Neutrophil (primary cell): Measurements from ENCODE around the gene RLBP1.

Source experiments
- H3K27ac ChIP-seq: fragments of 200-600 bp; sonication (generic); 2 replicates; pipeline ENCODE4 v1.5.1; 2016; ENCODE audit warnings: mild to moderate bottlenecking, moderate library complexity
- H3K27me3 ChIP-seq: fragments of 200-600 bp; sonication (generic); 2 replicates; pipeline ENCODE4 v1.6.0; 2016; ENCODE audit warnings: mild to moderate bottlenecking
- H3K36me3 ChIP-seq: fragments of 200-600 bp; sonication (generic); 2 replicates; pipeline ENCODE4 v1.5.1; 2017
- H3K4me1 ChIP-seq, 2 experiments: fragments of 200-600 bp in 1 of 2; sonication (generic) in 1 of 2; 1 replicate in 1 of 2; 2 replicates in 1 of 2; pipeline versions ENCODE4 v1.5.1 to v1.6.1; 2013 to 2016; ENCODE audit warnings: low read depth in 1 of 2, low read length in 1 of 2, mild to moderate bottlenecking in 1 of 2, moderate library complexity in 1 of 2; ENCODE audit not compliant: control insufficient read depth in 1 of 2, insufficient read depth in 1 of 2
- H3K4me3 ChIP-seq, 2 experiments: fragments of 200-600 bp in 1 of 2; sonication (generic) in 1 of 2; 1 replicate in 1 of 2; 2 replicates in 1 of 2; pipeline ENCODE4 v1.5.1; 2013 to 2016; ENCODE audit warnings: low read depth in 1 of 2, low read length in 1 of 2, mild to moderate bottlenecking in 1 of 2, moderate library complexity in 1 of 2
- H3K9me3 ChIP-seq: fragments of 200-600 bp; sonication (generic); 2 replicates; pipeline ENCODE4 v1.5.1; 2016
- CTCF ChIP-seq: fragments of 200-600 bp; sonication (generic); IDR thresholded peaks from 2 replicates; pipeline ENCODE4 v1.5.1; 2016; ENCODE audit warnings: antibody characterized with exemption

RLBP1 gene

DNA sequence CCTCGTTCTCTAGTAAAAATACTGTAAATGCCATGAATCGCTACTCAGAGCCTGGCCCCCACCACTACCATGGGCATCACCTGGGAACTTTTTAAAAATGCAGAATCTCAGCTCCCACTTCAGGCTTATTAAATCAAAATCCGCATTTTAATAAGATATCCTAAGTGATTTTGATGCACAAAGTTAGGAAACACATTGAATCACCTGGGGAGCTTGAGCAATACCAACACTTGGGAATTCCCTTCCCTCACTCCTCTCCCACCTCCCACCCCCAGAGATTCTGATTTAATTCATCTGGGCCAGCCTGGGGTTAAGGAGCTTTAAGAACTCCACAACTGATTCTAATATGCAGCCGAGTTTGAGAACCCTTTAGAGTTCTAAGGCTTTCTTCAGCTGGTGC, 26.8 kb downstream of the RLBP1 start:
- Histone ChIP-seq H3K27ac (no peak overlapping the region), H3K27me3 (no peaks in the 10 kb centered on the region), H3K4me3 (no peak overlapping the region), H3K36me3 (peaks cover 99% of the 10 kb centered on the region), H3K9me3 (no peaks in the 10 kb centered on the region), H3K4me1 (no peaks in the 10 kb centered on the region)
- no peak for TF ChIP-seq CTCF

GRCh38 chr15:89192766-89193165, 28.6 kb downstream of the RLBP1 start:
- no peak overlapping the region for H3K27ac ChIP-seq
- H3K4me1 ChIP-seq, result no peaks in the 10 kb centered on the region
- H3K9me3 ChIP-seq, result no peaks in the 10 kb centered on the region
- TF ChIP-seq CTCF, result no peak
- H3K27me3 ChIP-seq, result no peaks in the 10 kb centered on the region
- no peak overlapping the region for H3K4me3 ChIP-seq
- peaks cover 99% of the 10 kb centered on the region for H3K36me3 ChIP-seq

GRCh38 chr15:89192136-89192535, 29.2 kb downstream of the RLBP1 start:
- H3K27me3 ChIP-seq, result no peaks in the 10 kb centered on the region
- TF ChIP-seq CTCF, result no peak
- H3K4me3 ChIP-seq, result no peak overlapping the region
- no peaks in the 10 kb centered on the region for H3K9me3 ChIP-seq
- H3K27ac ChIP-seq, result no peak overlapping the region
- no peaks in the 10 kb centered on the region for H3K4me1 ChIP-seq
- H3K36me3 ChIP-seq, result peaks cover 99% of the 10 kb centered on the region

GRCh38 chr15:89187986-89188514, 33.3 kb downstream of the RLBP1 start:
- H3K27ac ChIP-seq, result no peak overlapping the region
- H3K9me3 ChIP-seq, result no peaks in the 10 kb centered on the region
- H3K4me3 ChIP-seq, result no peak overlapping the region
- H3K27me3 ChIP-seq, result no peaks in the 10 kb centered on the region
- no peak for TF ChIP-seq CTCF
- H3K36me3 ChIP-seq, result peaks cover 93% of the 10 kb centered on the region
- H3K4me1 ChIP-seq, result no peaks in the 10 kb centered on the region

- no peak for TF ChIP-seq CTCF
- no peak overlapping the region for H3K4me3 ChIP-seq
- H3K4me1 ChIP-seq, result no peaks in the 10 kb centered on the region
- H3K27me3 ChIP-seq, result no peaks in the 10 kb centered on the region
- H3K9me3 ChIP-seq, result no peaks in the 10 kb centered on the region
- no peak overlapping the region for H3K27ac ChIP-seq
- peaks cover 93% of the 10 kb centered on the region for H3K36me3 ChIP-seq
Measured at GRCh38 chr15:89187301-89187985, 33.9 kb downstream of the RLBP1 start.
